ENCODE measurements around the gene CPNE2. TPM values are rescaled to one million over a fixed set of nuclear protein-coding genes. Genes with fewer than 3 reads are reported as not detected.
A peak's percentile ranks its signal among the peaks of the same experiment; 100 is the strongest.

The CPNE2 gene
- total RNA-seq, 1 donor: 11.6 TPM

DNA sequence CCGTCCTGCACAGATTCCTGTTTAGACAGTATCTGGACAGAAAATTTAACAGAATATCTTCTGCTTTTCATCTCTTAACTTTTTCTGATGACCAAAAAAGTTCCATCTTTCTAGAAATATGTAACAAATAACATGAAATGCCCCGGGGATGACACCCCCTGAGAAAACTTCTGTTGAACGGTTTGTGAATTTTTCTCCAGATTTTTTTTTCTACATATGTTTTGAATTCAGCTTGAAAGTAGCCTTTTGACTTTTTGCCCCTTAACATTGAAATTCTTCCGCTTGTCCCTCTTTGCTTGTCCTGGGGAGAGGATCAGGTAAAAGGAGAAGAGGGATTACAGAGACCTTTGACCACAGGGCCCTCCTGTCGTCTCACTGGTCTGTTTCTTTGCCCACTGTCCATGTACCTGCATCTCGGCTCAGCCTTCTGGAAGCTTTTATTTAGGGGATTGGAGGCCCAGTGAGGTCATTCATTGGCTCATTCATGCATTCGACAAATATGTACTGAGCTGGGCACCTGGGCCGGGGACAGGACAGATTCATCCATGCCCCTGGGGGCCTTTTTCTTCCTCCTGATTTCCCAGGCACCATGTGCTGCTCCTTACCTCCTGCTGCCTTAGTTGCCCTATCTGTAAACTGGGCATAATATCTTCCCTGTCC is 19.6 kb upstream of the CPNE2 start:
- H3K4me2 ChIP-seq (ENCODE audit: insufficient read depth, low read length): no peak overlapping the region

DNA sequence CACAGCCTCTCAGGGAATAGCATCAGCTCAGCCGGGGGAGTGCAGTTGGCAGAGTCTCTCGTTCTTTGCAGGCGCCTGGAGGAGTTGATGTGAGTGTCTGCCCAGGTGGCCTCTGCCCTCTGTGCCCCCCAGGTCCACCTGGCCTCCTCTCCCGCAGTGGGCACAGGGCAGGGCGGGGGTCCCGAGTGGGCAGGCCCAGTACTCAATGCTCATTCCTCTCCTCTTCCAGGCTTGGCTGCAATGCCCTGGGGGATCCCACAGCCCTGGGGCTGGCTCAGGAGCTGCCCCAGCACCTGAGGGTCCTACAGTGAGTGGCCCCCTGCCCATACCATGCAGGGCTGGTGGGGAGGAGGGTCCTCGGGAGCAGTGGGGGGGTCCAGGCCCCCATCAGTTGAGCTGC is 14.7 kb upstream of the CPNE2 start:
- Histone ChIP-seq H3K4me2 (ENCODE audit: insufficient read depth, low read length) (no peak overlapping the region), H4K20me1 (ENCODE audit: insufficient read depth, low read length) (no peaks in the 10 kb centered on the region), H3K4me1 (ENCODE audit: insufficient read depth, low read length) (no peaks in the 10 kb centered on the region), H3K27ac (ENCODE audit: low read depth, low read length) (no peak overlapping the region), H2AFZ (ENCODE audit: low read length) (no peak overlapping the region), H3K36me3 (ENCODE audit: insufficient read depth, low read length) (peaks cover 39% of the 10 kb centered on the region), H3K79me2 (ENCODE audit: insufficient read depth, low read length) (no peaks in the 10 kb centered on the region), H3K27me3 (ENCODE audit: insufficient read depth, low read length) (no peaks in the 10 kb centered on the region), H3K9me3 (ENCODE audit: low read depth, low read length) (no peaks in the 10 kb centered on the region), H3K4me3 (ENCODE audit: insufficient read depth, low read length) (no peak overlapping the region)
- peak; percentile 74 for DNase-seq (ENCODE audit: insufficient read length, low spot score, missing footprints)
- TF ChIP-seq, protein P1, sequence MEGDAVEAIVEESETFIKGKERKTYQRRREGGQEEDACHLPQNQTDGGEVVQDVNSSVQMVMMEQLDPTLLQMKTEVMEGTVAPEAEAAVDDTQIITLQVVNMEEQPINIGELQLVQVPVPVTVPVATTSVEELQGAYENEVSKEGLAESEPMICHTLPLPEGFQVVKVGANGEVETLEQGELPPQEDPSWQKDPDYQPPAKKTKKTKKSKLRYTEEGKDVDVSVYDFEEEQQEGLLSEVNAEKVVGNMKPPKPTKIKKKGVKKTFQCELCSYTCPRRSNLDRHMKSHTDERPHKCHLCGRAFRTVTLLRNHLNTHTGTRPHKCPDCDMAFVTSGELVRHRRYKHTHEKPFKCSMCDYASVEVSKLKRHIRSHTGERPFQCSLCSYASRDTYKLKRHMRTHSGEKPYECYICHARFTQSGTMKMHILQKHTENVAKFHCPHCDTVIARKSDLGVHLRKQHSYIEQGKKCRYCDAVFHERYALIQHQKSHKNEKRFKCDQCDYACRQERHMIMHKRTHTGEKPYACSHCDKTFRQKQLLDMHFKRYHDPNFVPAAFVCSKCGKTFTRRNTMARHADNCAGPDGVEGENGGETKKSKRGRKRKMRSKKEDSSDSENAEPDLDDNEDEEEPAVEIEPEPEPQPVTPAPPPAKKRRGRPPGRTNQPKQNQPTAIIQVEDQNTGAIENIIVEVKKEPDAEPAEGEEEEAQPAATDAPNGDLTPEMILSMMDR (IDR thresholded peaks at IDR 0.05; ENCODE audit: extremely low read depth, low read depth, low read length): no peak

More for the DNA sequence above, 19.6 kb upstream of the CPNE2 start:
- H3K36me3 ChIP-seq (ENCODE audit: insufficient read depth, low read length): peaks cover 28% of the 10 kb centered on the region
- no peaks in the 10 kb centered on the region for H3K9me3 ChIP-seq (ENCODE audit: low read depth, low read length)
- no peaks in the 10 kb centered on the region for H3K27me3 ChIP-seq (ENCODE audit: insufficient read depth, low read length)
- H3K4me1 ChIP-seq (ENCODE audit: insufficient read depth, low read length): peaks cover 8% of the 10 kb centered on the region
- H3K79me2 ChIP-seq (ENCODE audit: insufficient read depth, low read length): no peaks in the 10 kb centered on the region
- peak; percentile 6 for DNase-seq (ENCODE audit: insufficient read length, low spot score, missing footprints)
- H3K4me3 ChIP-seq (ENCODE audit: insufficient read depth, low read length): no peak overlapping the region
- H4K20me1 ChIP-seq (ENCODE audit: insufficient read depth, low read length): no peaks in the 10 kb centered on the region
- peak overlapping the region; percentile 25 for H3K27ac ChIP-seq (ENCODE audit: low read depth, low read length)
- TF ChIP-seq, protein P1 (IDR thresholded peaks at IDR 0.05; ENCODE audit: extremely low read depth, low read depth, low read length): no peak
- H2AFZ ChIP-seq (ENCODE audit: low read length): no peak overlapping the region

DNA sequence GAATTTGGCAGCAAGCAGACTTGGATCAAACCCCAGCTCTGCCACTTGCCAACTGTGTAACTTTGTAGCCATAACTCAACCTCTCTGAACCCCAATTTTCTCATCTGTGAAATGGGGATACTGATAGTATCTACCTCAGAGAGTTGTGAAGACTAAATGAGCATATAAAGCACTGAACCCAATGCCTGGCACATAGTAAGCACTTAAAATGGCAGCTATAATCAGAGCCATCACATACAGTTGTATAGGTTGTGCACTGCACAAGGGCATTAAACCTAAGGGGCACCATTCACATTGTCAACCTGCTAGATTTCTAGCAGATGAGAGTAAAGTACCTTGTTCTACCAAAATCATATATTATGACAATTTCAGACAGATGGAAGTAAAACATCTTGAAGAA is 10.6 kb upstream of the CPNE2 start:
- Histone ChIP-seq H3K79me2 (ENCODE audit: insufficient read depth, low read length) (no peaks in the 10 kb centered on the region), H3K36me3 (ENCODE audit: insufficient read depth, low read length) (peaks cover 20% of the 10 kb centered on the region), H3K4me3 (ENCODE audit: insufficient read depth, low read length) (no peak overlapping the region), H3K27me3 (ENCODE audit: insufficient read depth, low read length) (no peaks in the 10 kb centered on the region), H4K20me1 (ENCODE audit: insufficient read depth, low read length) (no peaks in the 10 kb centered on the region), H3K4me2 (ENCODE audit: insufficient read depth, low read length) (no peak overlapping the region), H2AFZ (ENCODE audit: low read length) (no peak overlapping the region), H3K4me1 (ENCODE audit: insufficient read depth, low read length) (peaks cover 3% of the 10 kb centered on the region), H3K9me3 (ENCODE audit: low read depth, low read length) (no peaks in the 10 kb centered on the region), H3K27ac (ENCODE audit: low read depth, low read length) (no peak overlapping the region)
- DNase-seq (ENCODE audit: insufficient read length, low spot score, missing footprints): peak; percentile 19
- TF ChIP-seq, protein P1 (IDR thresholded peaks at IDR 0.05; ENCODE audit: extremely low read depth, low read depth, low read length): no peak

DNA sequence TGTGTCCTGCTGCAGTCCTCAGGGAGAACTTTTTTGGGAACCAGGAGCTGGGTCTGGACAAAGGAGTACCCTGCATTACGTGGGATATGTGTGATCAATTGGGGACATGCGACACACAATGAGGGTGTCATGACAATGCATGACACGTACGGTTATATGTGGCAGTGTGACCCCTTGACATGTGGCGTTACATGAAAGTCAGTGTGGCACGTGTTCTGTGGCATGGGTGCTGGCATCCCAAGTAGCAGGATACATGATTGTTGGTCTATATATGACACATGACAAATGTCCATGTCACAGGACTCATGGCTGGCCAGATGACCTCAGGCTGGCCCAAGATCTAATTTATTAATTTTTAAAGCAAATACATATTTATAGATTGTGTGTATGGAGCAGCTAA is 9.7 kb upstream of the CPNE2 start:
- DNase-seq (ENCODE audit: insufficient read length, low spot score, missing footprints): peak; percentile 59
- Histone ChIP-seq H3K4me3 (ENCODE audit: insufficient read depth, low read length) (no peak overlapping the region), H3K4me1 (ENCODE audit: insufficient read depth, low read length) (peaks cover 3% of the 10 kb centered on the region), H3K27me3 (ENCODE audit: insufficient read depth, low read length) (peaks cover 5% of the 10 kb centered on the region), H2AFZ (ENCODE audit: low read length) (no peak overlapping the region), H3K36me3 (ENCODE audit: insufficient read depth, low read length) (peaks cover 20% of the 10 kb centered on the region), H3K27ac (ENCODE audit: low read depth, low read length) (no peak overlapping the region), H3K4me2 (ENCODE audit: insufficient read depth, low read length) (no peak overlapping the region), H3K79me2 (ENCODE audit: insufficient read depth, low read length) (no peaks in the 10 kb centered on the region), H3K9me3 (ENCODE audit: low read depth, low read length) (no peaks in the 10 kb centered on the region), H4K20me1 (ENCODE audit: insufficient read depth, low read length) (no peaks in the 10 kb centered on the region)
- TF ChIP-seq, protein P1 (IDR thresholded peaks at IDR 0.05; ENCODE audit: extremely low read depth, low read depth, low read length): no peak
